NCI-H2227 (cell line): Measurements from ENCODE around the gene SIRT4.
"Not testable (repeated sequence)": the region's sequence is repeated elsewhere in the genome, so short reads cannot be mapped to it uniquely, and the experiment has no call there.

Experiments used
- DNase-seq: peaks from one replicate; lab custom pipeline; 2025; ENCODE audit not compliant: unreplicated experiment; lab: John Stamatoyannopoulos, UW

The SIRT4 gene

GRCh38 chr12:120335447-120335846, 33.3 kb downstream of the SIRT4 start:
- DNase-seq: not testable (repeated sequence)

- not testable (repeated sequence) for DNase-seq
These were observed 34.3 kb downstream of the SIRT4 start for GRCh38 chr12:120336392-120336791.

- DNase-seq: no peak
These were observed 35.6 kb downstream of the SIRT4 start for GRCh38 chr12:120337730-120338129.

GRCh38 chr12:120339256-120339655, 37.1 kb downstream of the SIRT4 start:
- DNase-seq: peak; percentile 62

- no peak for DNase-seq
These were observed 40.3 kb downstream of the SIRT4 start for GRCh38 chr12:120342175-120343038.

GRCh38 chr12:120343039-120343537, 41.0 kb downstream of the SIRT4 start:
- DNase-seq: no peak

GRCh38 chr12:120343692-120344091, 41.6 kb downstream of the SIRT4 start:
- DNase-seq: no peak

GRCh38 chr12:120346031-120346430, 43.9 kb downstream of the SIRT4 start:
- no peak for DNase-seq

- no peak for DNase-seq
These were observed 44.6 kb downstream of the SIRT4 start for GRCh38 chr12:120346681-120347080.

- no peak for DNase-seq
These were observed 45.6 kb downstream of the SIRT4 start for GRCh38 chr12:120347766-120348165.

GRCh38 chr12:120350576-120351350, 48.6 kb downstream of the SIRT4 start:
- no peak for DNase-seq

GRCh38 chr12:120352117-120352516, 50.0 kb downstream of the SIRT4 start:
- no peak for DNase-seq

GRCh38 chr12:120353136-120353535, 51.0 kb downstream of the SIRT4 start:
- DNase-seq: no peak

- DNase-seq: no peak
These were observed 51.6 kb downstream of the SIRT4 start for GRCh38 chr12:120353556-120354317.

- peak; percentile 76 for DNase-seq
These were observed 54.5 kb downstream of the SIRT4 start for GRCh38 chr12:120356567-120357030.

- DNase-seq: no peak
These were observed 55.0 kb downstream of the SIRT4 start for GRCh38 chr12:120357104-120357503.

GRCh38 chr12:120358412-120359100, 56.4 kb downstream of the SIRT4 start:
- DNase-seq: peak; percentile 15

- DNase-seq: no peak
These were observed 57.0 kb downstream of the SIRT4 start for GRCh38 chr12:120359128-120359527.

- DNase-seq: peak; percentile 98
These were observed 59.5 kb downstream of the SIRT4 start for GRCh38 chr12:120361506-120362208.
